GM19452 (cell line): Measurements from ENCODE around the gene TEKT2.

Source experiments
- ATAC-seq: cut with Tn5 transposase; IDR thresholded peaks from one replicate; pipeline ENCODE4 v1.9.1; 2021; ENCODE audit not compliant: unreplicated experiment

TEKT2 gene

DNA sequence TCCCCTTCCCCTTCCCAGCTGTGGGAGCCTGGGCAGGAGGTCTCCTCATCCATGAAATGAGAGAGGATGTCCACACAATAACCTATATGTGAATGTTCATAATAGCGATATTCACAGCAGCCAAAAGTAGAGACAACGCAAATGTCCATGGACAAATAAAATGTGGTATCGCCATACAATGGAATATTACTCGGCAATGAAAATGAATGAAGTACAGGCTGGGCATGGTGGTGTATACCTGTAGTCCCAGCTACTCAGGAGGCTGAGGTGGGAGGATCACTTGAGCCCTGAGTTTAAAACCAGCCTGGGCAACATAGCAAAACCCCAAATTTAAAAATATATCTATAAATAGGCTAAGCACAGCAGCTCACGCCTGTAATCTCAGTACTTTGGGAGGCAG is 17.7 kb downstream of the TEKT2 start:
- no peak for ATAC-seq

DNA sequence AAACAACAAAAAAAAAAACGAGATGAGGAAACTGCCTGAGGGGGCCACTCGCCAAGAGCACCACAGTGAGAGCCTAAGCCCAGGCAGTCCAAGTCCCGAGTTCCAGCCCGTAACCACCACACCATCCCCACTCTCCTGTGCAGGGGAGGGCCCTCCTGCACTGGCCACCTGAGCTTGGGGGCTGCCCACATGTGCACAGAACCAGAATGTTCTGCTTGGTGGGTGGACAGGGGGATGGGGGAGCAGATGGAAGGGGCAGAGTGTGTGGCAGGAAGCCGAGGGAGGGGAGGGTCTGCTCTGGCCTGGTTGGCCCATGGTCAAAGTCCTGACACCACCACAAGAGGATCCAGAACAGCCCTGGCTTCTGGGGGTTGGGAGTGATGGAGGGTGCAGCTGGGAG is 22.4 kb downstream of the TEKT2 start:
- ATAC-seq: no peak

DNA sequence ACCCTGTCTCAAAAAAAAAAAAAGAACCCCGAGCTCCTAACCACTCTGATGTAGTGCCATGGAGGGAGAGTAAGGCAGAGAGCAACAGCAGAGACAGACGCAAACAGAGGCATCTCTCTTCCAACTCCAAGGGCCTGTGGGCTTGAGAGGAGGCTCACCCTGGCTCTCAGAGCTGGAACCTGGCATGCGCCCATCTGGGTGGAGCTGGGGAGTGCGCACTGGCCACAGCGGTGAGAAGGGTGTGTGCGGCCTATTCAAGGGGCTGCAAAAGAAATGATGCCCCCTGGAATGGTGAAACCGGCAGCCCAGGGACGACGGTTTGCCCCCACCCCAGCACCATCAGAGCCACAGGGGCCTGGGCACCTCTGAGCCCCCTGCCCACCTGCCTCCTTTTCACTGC is 23.5 kb downstream of the TEKT2 start:
- ATAC-seq: no peak

DNA sequence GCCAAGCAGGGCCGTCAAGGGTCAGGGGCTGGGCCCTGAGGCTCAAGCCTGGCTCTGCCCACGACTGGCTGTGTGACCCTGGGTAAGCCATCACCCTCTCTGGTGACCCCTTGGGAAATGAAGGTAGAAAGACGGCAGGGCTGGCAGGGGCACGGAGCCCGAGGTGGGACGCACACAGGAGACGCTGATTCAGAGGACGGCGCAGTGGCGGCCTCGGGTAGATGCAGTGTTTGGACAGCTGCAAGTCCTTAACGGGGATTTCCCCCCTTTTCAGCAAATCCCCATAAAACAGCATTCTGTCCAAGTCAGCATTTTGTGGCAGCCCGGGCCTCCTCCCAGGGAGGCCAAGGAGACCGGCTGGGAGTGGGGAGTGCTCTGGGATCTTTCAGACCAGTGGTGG is 24.4 kb downstream of the TEKT2 start:
- ATAC-seq: no peak

DNA sequence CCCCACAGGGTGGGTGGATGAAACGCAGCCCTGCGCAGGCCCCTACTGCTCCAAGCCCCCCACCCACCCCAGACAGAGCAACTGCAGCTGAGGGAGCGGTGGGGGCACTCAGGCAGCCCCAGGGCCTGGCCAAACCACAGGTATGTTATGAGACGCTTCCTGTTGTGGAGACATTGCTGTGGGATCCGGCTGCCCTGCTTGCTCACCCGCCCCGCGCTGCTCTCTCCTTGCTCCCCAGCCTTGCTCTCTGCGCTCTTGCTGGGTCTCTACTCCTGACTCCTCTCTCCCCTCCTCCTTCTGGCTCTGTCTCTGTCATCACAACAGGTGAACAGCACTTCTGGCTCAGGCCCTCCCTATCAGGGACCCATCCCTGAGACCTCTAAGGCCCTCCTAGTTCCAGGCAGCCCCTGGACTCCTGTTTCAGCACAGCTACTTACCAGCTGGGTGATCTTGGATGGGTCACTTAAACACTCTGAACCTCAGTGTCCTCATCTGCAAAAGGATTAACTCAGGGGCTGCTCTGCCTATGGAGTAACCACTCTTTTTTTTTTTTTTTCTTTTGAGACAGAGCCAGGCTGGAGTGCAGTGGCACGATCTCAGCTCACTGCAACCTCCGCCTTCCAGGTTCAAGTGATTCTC is 25.3 kb downstream of the TEKT2 start:
- ATAC-seq: no peak

DNA sequence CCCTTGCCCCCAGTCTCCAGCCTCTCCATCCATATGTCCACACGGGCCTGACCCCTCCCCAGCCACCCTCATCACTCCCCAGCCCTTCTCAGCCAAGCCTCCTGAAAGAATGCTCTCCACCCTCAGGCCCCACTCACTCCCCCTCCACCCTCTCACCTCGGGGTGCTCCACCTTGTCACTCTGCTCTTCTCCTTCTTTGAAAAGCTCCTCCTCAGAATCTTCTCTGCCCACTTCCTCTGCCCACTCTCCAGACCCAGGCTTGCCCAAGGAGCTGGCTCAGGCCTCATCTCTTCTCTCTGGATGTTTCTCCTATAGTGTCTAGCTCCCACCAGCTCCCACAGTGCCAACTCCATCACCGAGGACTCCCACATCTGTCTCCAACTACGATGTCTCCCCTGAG is 27.3 kb downstream of the TEKT2 start:
- no peak for ATAC-seq

DNA sequence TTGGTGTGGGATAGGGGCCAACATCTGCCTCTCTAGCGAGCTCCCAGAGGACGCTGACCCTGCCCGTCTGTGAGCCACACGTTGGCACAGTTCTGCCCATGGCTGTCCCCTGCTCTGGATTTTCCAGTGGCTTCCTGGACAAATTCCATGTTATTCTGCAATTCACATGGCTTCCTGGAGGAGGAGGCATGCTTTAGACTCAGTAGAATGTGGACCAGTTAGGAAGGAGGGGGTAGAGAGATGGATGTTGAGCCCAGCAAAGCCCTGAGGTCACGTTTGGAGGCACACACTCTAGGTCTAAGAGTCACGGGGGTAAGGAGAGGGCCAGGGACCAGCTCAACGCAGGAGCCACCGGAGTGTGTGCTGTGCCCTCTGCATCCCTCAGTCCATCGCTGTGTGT is 28.9 kb downstream of the TEKT2 start:
- ATAC-seq: no peak

DNA sequence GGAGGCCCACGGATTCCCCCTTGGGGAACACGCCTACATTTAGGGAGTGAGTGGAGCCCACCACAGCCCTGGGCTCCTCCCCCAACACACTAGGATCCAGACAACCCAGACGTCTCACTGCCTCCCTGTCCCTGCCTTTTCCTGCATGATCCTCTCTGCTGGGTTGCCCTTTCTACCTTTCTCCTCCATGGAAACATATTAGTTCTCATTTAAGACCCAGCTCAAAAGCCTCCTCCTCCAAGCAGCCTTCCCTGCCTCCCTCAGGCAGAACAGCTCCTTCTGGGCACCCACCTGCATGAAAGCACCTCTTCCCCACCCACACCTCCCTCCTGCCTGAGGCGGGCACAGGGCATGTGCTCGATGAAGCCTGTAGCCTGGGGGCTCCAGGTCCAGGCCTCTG is 30.5 kb downstream of the TEKT2 start:
- ATAC-seq: no peak

DNA sequence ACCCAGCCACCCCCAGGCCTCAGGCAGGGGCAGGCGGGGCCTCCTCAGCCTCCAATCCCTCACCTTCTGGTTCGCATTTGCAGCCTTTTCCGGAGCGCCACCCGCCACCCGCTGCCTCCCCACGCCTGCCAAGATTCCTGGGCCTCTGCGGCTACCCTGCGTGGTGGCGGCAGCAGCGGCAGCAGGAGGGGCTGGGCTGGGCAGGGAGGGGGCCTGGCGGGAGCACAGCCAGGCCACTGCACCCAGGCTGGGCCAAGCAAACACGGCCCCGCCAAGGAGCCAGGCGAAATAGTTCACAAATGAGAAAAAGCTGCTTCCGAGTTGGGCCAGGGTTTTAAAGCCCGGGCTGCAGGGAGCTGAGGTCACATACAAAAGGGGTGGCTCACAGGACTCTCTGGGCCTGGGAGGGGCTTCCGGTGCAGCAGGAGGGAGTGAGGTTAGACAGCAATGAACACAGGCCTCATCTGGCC is 31.3 kb downstream of the TEKT2 start:
- ATAC-seq: no peak

DNA sequence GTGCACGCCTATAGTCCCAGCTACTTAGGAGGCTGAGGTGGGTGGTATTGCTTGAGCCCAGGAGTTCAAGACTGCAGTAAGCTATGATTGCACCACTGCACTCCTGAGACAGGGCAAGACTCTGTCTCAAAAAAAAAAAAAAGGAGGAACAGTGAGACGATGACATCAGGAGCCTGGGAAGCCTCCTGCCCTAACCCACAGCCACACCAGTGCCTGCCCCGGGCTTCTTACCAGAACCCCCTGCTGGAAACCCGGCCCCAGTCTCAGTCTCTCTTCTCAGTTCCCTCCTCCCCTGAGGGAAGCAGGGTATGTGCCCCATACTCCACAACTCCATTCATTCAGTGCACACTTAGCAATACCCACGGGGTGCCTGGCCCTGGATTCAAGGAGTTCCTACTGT is 32.0 kb downstream of the TEKT2 start:
- ATAC-seq: no peak

DNA sequence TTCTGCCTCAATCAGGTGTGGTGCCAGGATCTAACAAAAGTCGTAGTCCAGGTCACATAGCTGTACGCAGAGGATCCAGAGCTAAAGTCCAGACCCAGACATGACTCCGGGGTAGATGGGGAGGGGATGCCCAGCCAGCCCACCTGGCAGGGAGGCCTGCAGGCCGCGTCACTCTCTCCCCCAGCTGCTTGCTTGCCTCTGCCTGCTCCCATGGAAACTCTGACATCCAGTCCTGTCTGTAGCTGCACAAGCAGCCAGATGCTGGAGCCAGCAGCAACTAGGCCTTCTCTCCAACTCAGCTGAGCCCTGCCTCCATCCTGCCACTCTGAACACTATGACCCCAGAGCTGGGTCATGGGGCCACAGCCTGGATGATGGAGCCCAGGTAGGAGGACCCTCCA is 33.0 kb downstream of the TEKT2 start:
- no peak for ATAC-seq

DNA sequence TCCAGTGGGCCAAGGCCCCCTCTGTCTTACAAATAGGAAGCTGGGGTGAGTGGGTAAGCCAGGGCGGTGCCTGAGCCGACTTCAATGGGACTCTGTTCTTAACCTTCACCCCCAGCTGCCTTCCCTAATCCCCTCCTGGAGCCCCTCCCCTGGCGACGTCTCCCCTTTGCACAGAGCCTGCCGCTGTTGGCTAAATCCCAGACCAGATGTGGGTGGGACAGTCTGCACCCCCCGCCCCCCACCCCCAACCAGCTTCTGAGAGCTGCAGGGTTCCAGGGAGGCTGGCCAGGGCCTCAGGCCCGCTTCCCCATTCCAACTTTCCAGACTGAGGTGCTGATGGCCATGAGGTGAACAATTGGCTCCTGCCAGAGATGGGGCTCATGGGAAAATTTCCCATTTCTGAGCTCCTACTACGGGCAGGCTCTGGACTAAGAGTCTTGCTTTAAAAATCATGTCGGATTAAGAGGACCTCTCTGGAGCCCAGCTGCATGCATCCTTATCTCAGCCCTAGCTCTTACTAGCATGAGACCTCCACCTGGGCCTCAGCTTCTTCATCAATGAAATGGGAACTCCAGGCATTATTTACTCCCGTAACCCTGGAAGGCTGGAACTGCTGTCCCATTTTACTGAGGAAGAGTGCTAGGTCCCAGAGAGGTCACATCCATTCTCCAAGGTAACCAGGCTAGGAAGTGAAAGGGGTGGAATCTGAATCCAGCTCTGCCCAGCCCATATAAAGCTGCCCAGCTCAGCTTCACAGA is 34.7 kb downstream of the TEKT2 start:
- ATAC-seq: no peak

DNA sequence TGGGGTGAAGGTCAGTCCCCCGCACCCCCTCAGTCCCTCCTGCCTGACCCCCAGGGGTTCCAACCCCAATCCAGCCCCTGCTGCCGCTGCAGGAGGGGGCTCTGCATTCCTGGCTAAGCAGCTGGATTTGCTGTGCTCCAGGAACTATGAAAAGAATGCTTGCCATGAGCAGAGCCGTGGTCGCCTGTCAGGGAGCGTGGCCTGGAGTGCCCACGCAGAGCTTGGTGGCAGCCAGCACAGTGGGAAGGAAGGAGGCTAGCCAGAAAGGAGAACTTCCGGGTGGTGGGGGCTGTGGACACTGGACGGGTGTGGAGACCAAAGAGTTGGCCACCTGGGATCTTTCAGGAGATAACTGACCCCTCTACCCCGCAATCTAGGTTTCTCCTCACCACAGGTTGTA is 35.6 kb downstream of the TEKT2 start:
- ATAC-seq: no peak

DNA sequence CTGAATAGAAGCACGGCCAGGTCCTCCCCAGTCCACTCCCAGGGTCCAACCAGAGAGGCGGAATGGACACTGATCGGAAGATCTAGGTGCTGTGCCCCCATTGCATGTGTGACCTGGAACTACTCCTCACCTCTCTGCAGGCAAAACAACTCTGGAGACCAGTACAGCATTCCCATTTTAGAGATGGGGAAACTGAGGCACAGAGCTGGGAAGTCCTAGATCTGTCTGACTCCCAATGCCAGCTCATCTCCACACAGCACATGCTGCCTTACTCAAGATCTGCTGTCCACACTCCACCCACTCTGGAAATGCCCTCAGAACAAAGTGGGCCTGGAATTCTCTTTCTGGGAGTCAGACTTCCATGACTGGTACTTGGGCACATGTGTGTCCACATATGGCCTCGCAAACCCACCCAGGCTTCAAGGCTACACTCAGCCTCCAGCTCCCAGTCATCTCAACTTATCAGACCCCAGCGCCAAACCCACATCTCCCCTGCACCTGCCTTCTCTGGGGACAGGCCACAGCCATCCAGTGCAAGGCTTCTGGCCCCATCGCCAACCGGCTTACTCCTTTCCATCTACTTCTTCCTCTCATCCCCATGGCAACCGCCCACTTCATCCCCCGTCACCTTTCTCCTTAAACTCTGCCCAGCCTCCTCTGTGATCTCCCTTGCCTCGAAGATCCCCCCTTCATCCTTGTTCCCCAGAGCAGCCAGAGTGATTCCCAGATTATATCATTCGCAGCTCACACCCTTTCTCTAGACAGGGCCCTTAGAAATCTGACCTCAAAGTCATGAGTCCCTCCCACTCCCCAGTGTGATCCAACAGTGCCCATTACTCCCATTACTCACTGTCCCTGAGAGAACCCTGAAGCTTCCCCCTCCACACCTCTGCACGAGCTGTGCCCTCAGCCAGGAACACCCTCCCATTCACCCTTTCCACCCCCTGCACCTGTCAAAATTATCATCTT is 38.5 kb downstream of the TEKT2 start:
- no peak for ATAC-seq

DNA sequence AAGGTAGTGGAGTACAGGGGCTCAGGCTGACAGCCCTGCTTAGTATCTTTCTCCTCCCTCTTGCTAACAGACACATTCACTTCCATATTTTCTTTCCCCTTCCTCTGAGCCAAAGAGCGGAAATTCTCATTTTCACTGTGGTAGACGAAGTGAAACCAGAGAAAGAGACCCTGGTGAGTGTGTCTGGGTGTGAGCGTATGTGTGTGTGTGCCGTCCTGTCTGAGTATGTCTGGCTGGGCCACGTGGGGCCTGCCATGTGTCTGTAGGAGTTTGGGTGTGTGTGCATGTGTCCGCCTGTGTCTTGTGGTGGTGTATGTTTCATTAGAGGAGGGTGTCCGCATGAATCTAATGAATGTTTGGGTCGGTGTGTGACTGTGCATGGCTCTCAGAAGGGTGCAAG is 39.5 kb downstream of the TEKT2 start:
- no peak for ATAC-seq

DNA sequence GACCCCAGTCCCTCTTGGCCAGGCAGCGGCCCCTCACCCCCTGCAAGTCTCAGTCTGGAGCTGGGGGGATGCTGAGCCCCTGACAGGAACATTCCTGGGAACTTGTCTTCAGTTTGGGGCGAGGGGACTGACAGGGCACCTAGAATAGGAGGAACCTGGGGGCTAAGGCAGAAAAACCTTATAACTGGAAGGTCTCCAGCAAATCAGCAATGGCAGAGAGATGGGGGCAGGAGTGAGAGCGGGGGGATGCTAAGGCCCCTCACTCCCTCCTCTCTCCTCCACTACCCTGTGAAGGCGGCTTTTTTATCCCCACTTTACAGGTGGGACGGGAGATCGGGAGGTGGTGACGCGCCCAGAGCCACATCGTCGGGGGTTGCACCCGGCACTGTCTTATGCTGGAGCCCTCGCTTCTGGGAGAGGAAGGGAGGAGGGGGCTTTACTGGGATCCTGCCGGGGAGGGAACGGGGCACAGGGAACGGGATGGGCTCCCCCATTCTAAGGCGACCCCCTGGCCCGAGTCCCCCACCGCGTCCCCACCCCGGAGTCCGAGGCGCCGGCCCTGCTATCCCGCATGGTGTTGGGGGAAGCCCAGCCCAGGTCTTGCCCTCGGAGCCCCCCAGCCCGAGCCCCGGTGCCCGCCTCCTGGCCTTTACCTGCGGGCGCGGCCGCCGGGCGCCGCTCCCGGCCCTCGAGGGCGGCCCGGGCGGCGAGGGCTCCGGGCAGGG is 40.7 kb downstream of the TEKT2 start:
- no peak for ATAC-seq

DNA sequence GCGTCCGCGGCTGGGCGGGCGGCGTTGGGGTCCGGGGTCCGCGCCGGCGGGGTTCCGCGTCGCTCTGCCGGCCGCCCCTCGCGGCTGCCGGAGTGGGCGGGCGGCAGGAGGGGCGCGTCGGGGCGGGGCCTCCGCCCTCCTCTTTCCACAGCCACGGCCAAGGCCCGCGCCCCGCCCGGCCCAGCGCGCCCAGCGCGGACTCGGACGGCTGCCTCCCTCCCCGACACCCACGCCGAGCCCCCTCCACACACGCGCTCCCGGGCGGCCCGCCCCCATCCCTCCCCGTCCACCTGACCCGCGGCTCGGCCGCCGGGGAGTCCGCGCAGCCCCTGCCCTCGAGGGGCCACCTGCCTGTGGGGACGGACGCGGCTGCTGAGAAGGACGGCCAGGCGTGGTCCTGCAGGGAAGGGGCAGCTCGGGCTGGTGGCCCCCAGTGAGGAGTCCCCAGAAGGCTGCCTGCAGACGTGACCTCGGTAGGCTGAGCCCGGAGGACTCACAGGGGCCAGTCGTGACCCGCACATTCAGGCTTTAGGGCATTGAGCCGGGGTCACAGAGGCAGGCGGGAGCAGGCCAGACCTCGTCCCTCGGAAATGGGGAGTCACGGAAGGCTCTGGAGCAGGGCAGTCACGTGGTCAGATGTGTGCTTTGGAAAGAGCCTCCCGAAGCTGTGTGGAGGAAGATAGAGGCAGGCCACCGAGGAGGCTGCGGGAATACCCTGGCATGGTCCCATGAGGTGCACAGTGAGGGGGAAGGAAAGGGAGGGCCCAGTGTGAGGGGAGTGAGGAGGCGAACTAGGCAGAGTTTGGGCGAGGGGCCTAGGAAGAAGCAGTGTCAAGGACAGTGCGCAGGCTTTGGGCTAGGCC is 41.5 kb downstream of the TEKT2 start, which contains the start of gene COL8A2:
COL8A2 (minus strand) TSS at position 94 of the 863 bp plus-strand sequence. CDS start 24,980 bp downstream, outside the sequence.
- no peak for ATAC-seq

DNA sequence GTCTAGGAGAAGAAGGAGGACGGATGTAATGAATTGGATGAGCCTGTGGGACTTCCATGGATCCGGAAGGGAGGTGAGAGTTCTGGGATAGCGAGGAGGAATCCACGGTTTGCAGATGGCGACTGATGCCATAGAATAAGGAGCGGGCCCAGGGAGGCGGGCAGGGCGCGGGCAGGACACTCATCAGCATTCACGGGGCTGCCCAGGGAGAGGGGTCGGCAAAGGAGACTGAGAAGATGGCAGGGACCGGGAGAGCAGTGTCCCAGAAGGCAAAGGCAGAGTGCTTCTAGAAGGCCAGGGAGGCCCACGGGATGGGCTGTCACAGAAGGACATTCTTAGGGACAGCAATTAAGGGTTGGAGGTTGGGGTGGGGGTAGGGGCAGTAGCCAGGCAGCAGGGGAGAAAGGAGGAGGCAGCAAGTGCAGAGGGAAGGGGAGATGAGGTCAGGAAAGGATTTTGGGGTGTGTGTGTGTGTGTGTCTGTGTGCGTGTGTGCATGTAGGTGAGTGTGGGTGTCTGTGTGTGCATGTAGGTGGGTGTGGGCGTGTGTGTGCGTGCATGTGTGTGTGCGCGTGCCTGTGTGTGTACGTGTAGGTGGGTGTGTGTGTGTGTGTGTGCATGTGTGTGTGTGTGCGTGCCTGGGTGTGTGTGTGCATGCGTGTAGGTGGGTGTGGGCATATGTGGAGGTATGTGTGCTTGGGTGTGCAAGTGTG is 42.3 kb downstream of the TEKT2 start:
- no peak for ATAC-seq

DNA sequence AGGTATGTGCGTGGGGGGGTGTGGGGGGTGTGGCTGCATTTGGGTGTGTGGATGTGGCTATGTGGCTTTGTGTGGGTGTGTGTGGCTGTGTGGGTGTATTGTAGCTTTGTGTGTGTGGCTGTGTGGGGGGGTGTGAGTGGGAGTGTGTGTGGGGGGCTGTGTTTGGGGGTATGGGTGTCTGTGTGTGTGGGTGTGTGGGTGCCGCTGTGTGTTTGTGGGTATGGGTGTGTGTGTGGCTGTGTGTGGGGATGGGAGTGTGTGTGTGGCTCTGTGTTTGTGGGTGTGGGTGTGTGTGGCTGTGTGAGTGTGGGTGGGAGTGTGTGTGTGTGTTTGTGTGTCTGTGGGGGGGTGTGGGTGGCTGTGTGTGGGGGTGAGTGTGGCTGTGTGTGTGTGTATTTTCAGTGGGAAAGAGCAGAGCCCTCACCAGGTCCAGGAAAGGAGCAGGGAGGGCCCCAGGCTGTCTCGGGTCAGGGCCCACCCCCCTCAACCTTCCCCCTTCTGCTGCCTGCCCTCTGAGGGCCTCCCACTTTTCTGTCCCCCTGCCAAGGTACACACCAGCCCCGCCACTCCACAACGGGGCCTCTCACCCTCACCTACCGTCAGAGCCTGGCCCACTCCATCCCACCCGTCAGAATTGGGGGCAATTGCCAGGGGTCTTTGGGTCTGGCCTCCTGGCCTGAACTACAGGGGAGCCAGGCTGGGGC is 43.1 kb downstream of the TEKT2 start:
- ATAC-seq: no peak
